CD4-positive, alpha-beta T cell (primary cell): ENCODE results near the gene CDR2. TPM values are rescaled to one million over a fixed set of nuclear protein-coding genes. Genes with fewer than 3 reads are reported as not detected.

Experiments used
- ATAC-seq: fragments of 200-7000 bp; cut with Tn5 transposase; one replicate; pipeline ENCODE4 v1.10.0; 2022; ENCODE audit warnings: mild to moderate bottlenecking; ENCODE audit not compliant: poor library complexity
- CTCF ChIA-PET: fragments of 350-600 bp; sonication (Branson Sonifier 250); formaldehyde crosslinking; loops from one replicate; lab custom pipeline; 2021; ENCODE audit warnings: antibody characterized with exemption, inconsistent platforms; lab: Charles Lee
- POLR2A ChIA-PET: fragments of 350-600 bp; sonication (Branson Sonifier 250); formaldehyde crosslinking; loops from one replicate; lab custom pipeline; 2021; ENCODE audit warnings: antibody characterized with exemption, inconsistent platforms; lab: Charles Lee
- DNase-seq, 14 experiments: peaks; one replicate each; pipeline ENCODE4 v3.0.0-alpha.2; 2013 to 2020; ENCODE audit warnings: mixed read lengths in 2 of 14
- H3K27ac ChIP-seq, 2 donors: one replicate each; pipeline versions ENCODE4 v1.5.1 to v1.7.0; 2013; ENCODE audit warnings: low read length in 2 of 2, low read depth in 1 of 2, mild to moderate bottlenecking in 1 of 2
- H3K27me3 ChIP-seq, 2 experiments: 1 replicate in 1 of 2; 2 replicates in 1 of 2; pipeline versions ENCODE4 v1.6.1 to v1.7.0; 2013; ENCODE audit warnings: low read length in 2 of 2, control low read depth in 1 of 2, mild to moderate bottlenecking in 1 of 2, moderate library complexity in 1 of 2; ENCODE audit not compliant: insufficient read depth in 2 of 2, control insufficient read depth in 1 of 2
- H3K36me3 ChIP-seq: one replicate; pipeline ENCODE4 v1.6.1; 2013; ENCODE audit warnings: low read length, control low read depth; ENCODE audit not compliant: insufficient read depth
- H3K4me1 ChIP-seq: one replicate; pipeline ENCODE4 v1.6.1; 2013; ENCODE audit warnings: low read length, control low read depth; ENCODE audit not compliant: insufficient read depth
- H3K4me3 ChIP-seq: one replicate; pipeline ENCODE4 v1.5.1; 2013; ENCODE audit warnings: mild to moderate bottlenecking, low read length, moderate library complexity
- H3K9me3 ChIP-seq, 2 experiments: 1 replicate in 1 of 2; 2 replicates in 1 of 2; pipeline versions ENCODE4 v1.6.1 to v1.7.0; 2013; ENCODE audit warnings: low read length in 2 of 2, mild to moderate bottlenecking in 2 of 2, control low read depth in 1 of 2, moderate library complexity in 1 of 2; ENCODE audit not compliant: control insufficient read depth in 1 of 2, insufficient read depth in 1 of 2
- H3K27ac Mint-ChIP-seq: one replicate; pipeline ENCODE4 v1.8.0; 2020; ENCODE audit warnings: mixed read lengths
- H3K27me3 Mint-ChIP-seq: one replicate; pipeline ENCODE4 v1.8.0; 2021; ENCODE audit warnings: mixed read lengths
- H3K36me3 Mint-ChIP-seq: one replicate; pipeline ENCODE4 v1.8.0; 2021; ENCODE audit warnings: low read depth, mixed read lengths
- H3K4me1 Mint-ChIP-seq: one replicate; pipeline ENCODE4 v1.8.0; 2021; ENCODE audit warnings: low read depth, mixed read lengths
- H3K4me3 Mint-ChIP-seq: one replicate; pipeline ENCODE4 v1.8.0; 2020; ENCODE audit warnings: mild to moderate bottlenecking, mixed read lengths
- H3K9me3 Mint-ChIP-seq: one replicate; pipeline ENCODE4 v1.8.0; 2020; ENCODE audit warnings: mixed read lengths
- intact Hi-C, 2 experiments: fragments of 100-400 bp; cut with DNase I in 1 of 2; cut with micrococcal nuclease in 1 of 2; formaldehyde crosslinking; loops; one replicate each; pipeline versions ENCODE4 v1.15.1 to v1.9.0; 2023 to 2025; cut with DNase I, micrococcal nuclease
- total RNA-seq, 174 experiments: library from RNA in 2 of 174; stranded (reverse) in 2 of 174; gene quantifications; one replicate each; pipeline ENCODE4 v1.2.3 and lab custom pipeline; 2021 to 2026
- TF ChIP-seq, protein P1 (sequence below): fragments of 200-600 bp; IDR thresholded peaks from one replicate; pipeline ENCODE4 v1.8.0; 2022; ENCODE audit warnings: antibody characterized with exemption, mild to moderate bottlenecking

Gene CDR2
- total RNA-seq, 2 experiments from 2014 or later, result 104 to 113 TPM

DNA sequence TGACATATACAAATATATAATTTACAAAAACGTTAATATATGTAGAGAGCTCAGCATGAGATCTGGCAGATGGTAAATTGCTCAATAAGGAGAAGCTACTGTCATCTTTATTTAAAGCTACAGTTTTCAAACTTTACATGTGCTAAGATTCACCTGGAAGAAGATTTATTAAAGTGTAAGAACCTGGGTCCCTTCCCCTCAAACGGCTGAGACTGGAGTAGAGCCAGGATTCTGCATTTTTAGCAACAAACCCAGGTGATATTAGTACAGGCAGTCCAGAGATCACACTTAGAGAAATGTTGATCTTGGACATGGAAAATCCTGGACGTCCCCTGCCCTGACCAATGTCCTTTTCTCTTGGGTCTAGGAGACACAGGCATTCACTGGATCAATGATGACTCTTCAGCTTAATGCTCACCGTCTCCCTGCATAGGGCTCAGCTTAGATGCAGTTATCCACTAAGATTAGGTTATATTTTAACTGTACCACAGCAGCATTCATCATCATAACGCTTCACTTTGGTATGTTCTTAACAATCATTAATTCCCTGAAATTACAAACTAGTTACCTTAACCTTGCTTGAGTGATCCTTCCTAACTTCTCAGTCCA, 20.4 kb downstream of the CDR2 start:
- Mint-ChIP-seq H3K4me1 (peaks cover 72% of the 10 kb centered on the region), H3K27me3 (no peaks in the 10 kb centered on the region), H3K27ac (peak overlapping the region; percentile 85), H3K9me3 (no peaks in the 10 kb centered on the region), H3K4me3 (peak overlapping the region; percentile 39), H3K36me3 (peaks cover 76% of the 10 kb centered on the region)
- POLR2A ChIA-PET, result interaction anchor here (1.1 to 11.2 kb wide), 7 partner anchors 8 to 28 kb away, joined by 3 to 327 read pairs (median 5); partner anchors contain the start of gene CDR2
- Histone ChIP-seq H3K27me3 (no peaks in the 10 kb centered on the region), H3K4me3 (no peak overlapping the region), H3K9me3 (no peaks in the 10 kb centered on the region), H3K4me1 (peaks cover 41% of the 10 kb centered on the region), H3K27ac (peak overlapping the region in 1 of 2 donors; percentile 46), H3K36me3 (peaks cover 33% of the 10 kb centered on the region)
- TF ChIP-seq, protein P1, sequence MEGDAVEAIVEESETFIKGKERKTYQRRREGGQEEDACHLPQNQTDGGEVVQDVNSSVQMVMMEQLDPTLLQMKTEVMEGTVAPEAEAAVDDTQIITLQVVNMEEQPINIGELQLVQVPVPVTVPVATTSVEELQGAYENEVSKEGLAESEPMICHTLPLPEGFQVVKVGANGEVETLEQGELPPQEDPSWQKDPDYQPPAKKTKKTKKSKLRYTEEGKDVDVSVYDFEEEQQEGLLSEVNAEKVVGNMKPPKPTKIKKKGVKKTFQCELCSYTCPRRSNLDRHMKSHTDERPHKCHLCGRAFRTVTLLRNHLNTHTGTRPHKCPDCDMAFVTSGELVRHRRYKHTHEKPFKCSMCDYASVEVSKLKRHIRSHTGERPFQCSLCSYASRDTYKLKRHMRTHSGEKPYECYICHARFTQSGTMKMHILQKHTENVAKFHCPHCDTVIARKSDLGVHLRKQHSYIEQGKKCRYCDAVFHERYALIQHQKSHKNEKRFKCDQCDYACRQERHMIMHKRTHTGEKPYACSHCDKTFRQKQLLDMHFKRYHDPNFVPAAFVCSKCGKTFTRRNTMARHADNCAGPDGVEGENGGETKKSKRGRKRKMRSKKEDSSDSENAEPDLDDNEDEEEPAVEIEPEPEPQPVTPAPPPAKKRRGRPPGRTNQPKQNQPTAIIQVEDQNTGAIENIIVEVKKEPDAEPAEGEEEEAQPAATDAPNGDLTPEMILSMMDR, result no peak
- CTCF ChIA-PET, result interaction anchor here (1.1 to 1.3 kb wide), 2 partner anchors 20 to 33 kb away, joined by 3 to 7 read pairs; no protein-coding TSS in a partner anchor
- no peak for ATAC-seq
- intact Hi-C loops, result no loop called here
- DNase-seq, result no peak

DNA sequence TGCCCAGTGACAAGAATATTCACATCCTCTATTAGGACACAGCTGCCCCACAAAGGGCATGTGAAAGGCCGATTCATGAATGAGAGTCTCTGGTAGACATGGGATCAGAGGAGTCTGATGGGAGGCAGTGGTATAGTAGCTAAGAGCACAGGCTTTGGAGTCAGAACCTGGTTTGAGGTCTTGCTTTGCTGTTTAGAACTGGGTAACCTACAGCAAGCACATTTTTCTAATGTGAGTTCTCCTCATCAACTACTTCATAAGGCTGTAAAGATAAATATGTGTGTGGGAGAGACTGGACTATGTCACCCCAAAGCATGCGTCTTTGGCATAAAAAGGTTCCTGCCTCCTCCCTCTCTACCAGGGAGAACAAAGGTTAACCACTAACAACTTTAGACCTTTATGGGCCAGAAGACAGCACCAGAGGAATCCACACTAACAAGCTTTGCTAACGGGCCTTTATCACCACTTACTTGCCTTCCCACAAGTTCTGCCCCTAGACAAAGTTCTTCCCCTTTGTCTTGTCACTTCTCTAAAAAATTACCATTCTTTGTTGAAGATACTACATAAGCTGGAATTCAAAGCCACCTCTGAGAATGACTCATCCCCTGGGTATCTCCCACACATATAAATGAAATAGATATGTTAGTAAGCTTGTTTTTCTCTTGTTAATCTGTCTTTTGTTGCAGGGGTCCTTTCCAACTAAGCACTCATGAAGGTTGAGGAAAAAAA, 21.1 kb downstream of the CDR2 start:
- Mint-ChIP-seq H3K9me3 (no peaks in the 10 kb centered on the region), H3K27me3 (no peaks in the 10 kb centered on the region), H3K36me3 (peaks cover 83% of the 10 kb centered on the region), H3K4me3 (peak overlapping the region; percentile 39), H3K27ac (peak overlapping the region; percentile 85), H3K4me1 (peaks cover 65% of the 10 kb centered on the region)
- ATAC-seq (peak; percentile 16), DNase-seq (peak in 5 of 14 experiments; percentile 5 to 71 (median 37))
- ChIA-PET POLR2A (interaction anchor here (1.3 to 11.2 kb wide), 6 partner anchors 10 to 28 kb away, joined by 3 to 327 read pairs (median 6); partner anchors contain the start of gene CDR2), CTCF (interaction anchor here (1.0 to 1.3 kb wide), 4 partner anchors 19 to 53 kb away, joined by 3 to 7 read pairs (median 4); no protein-coding TSS in a partner anchor)
- intact Hi-C loops, result no loop called here
- H3K4me3 ChIP-seq, result no peak overlapping the region
- TF ChIP-seq, protein P1, result no peak
- H3K27ac ChIP-seq, result peak overlapping the region; percentile 38 to 53
- no peaks in the 10 kb centered on the region for H3K27me3 ChIP-seq
- H3K36me3 ChIP-seq, result peaks cover 40% of the 10 kb centered on the region
- H3K9me3 ChIP-seq, result no peaks in the 10 kb centered on the region
- peaks cover 38% of the 10 kb centered on the region for H3K4me1 ChIP-seq

DNA sequence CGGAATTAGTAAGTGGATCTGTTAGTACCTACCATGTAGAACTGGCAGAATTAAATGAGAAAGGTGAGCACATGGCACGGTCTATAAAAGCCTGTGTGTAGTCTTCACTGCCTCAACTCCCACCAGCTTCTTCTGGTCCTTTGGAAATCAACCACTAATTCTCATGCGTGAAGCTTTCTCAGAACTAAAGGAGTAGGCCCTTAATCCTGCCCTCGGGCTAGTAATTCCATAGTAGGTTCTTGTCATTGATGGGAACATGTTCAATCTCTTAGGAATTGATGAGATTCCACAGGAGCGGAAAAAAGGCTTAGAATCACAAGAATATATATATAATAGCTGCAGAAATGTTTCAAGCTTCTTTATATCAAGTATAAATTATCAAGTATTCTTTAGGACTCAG, 21.7 kb downstream of the CDR2 start:
- ATAC-seq, result no peak
- H3K9me3 Mint-ChIP-seq, result no peaks in the 10 kb centered on the region
- H3K27me3 Mint-ChIP-seq, result no peaks in the 10 kb centered on the region
- no peaks in the 10 kb centered on the region for H3K9me3 ChIP-seq
- CTCF ChIA-PET, result interaction anchor here (1.0 kb wide), 2 partner anchors 20 to 53 kb away, joined by 3 to 5 read pairs; no protein-coding TSS in a partner anchor
- H3K4me3 ChIP-seq, result no peak overlapping the region
- H3K4me1 ChIP-seq, result peaks cover 33% of the 10 kb centered on the region
- H3K4me3 Mint-ChIP-seq, result no peak overlapping the region
- peak overlapping the region; percentile 85 for H3K27ac Mint-ChIP-seq
- H3K36me3 ChIP-seq, result peaks cover 46% of the 10 kb centered on the region
- POLR2A ChIA-PET, result interaction anchor here (1.3 to 11.2 kb wide), 4 partner anchors 9 to 29 kb away, joined by 3 to 327 read pairs (median 7); partner anchors contain the start of gene CDR2
- peak overlapping the region in 1 of 2 donors; percentile 53 for H3K27ac ChIP-seq
- H3K4me1 Mint-ChIP-seq, result peaks cover 59% of the 10 kb centered on the region
- no peak for DNase-seq
- H3K36me3 Mint-ChIP-seq, result peaks cover 84% of the 10 kb centered on the region
- TF ChIP-seq, protein P1, result no peak
- intact Hi-C loops, result no loop called here
- no peaks in the 10 kb centered on the region for H3K27me3 ChIP-seq
